Activated CD8-positive, alpha-beta memory T cell treated with anti-CD3 and anti-CD28 coated beads for 48 hours (primary cell): ENCODE measurements around the gene NPAS2.
A peak's percentile ranks its signal among the peaks of the same experiment; 100 is the strongest.

Source experiments
- DNase-seq, 3 experiments: peaks; one replicate each; pipeline ENCODE4 v3.0.0-alpha.2; 2020; ENCODE audit warnings: low read depth in 2 of 3, low spot score in 2 of 3

The NPAS2 gene

GRCh38 chr2:100819370-100820272, at the start of gene NPAS2:
NPAS2 (plus strand) TSS chr2:100820139; CDS start chr2:100904755, 84,616 bp downstream.
- peak in 1 of 3 experiments; percentile 14 for DNase-seq

- DNase-seq, result no peak
Measured at GRCh38 chr2:100771125-100771524, 48.8 kb upstream of the NPAS2 start.

GRCh38 chr2:100773538-100773937, 46.4 kb upstream of the NPAS2 start:
- no peak for DNase-seq

GRCh38 chr2:100776445-100776844, 43.5 kb upstream of the NPAS2 start:
- no peak for DNase-seq

- no peak for DNase-seq
Measured at GRCh38 chr2:100778637-100779450, 41.1 kb upstream of the NPAS2 start.

- DNase-seq, result no peak
Measured at GRCh38 chr2:100779908-100780202, 40.1 kb upstream of the NPAS2 start.

- DNase-seq, result no peak
Measured at GRCh38 chr2:100780203-100781008, 39.5 kb upstream of the NPAS2 start.

- no peak for DNase-seq
Measured at GRCh38 chr2:100781009-100781325, 39.0 kb upstream of the NPAS2 start.

- no peak for DNase-seq
Measured at GRCh38 chr2:100781523-100782379, 38.2 kb upstream of the NPAS2 start.

- DNase-seq, result no peak
Measured at GRCh38 chr2:100782380-100782878, 37.5 kb upstream of the NPAS2 start.

- no peak for DNase-seq
Measured at GRCh38 chr2:100783987-100784386, 36.0 kb upstream of the NPAS2 start.

- DNase-seq, result no peak
Measured at GRCh38 chr2:100784681-100785080, 35.3 kb upstream of the NPAS2 start.

- no peak for DNase-seq
Measured at GRCh38 chr2:100785626-100786296, 34.2 kb upstream of the NPAS2 start.

GRCh38 chr2:100786297-100786658, 33.7 kb upstream of the NPAS2 start:
- no peak for DNase-seq

- no peak for DNase-seq
Measured at GRCh38 chr2:100786985-100787384, 33.0 kb upstream of the NPAS2 start.

- no peak for DNase-seq
Measured at GRCh38 chr2:100789361-100789760, 30.6 kb upstream of the NPAS2 start.

GRCh38 chr2:100791294-100791935, 28.5 kb upstream of the NPAS2 start:
- no peak for DNase-seq

GRCh38 chr2:100791936-100792308, 28.0 kb upstream of the NPAS2 start:
- DNase-seq, result no peak

- no peak for DNase-seq
Measured at GRCh38 chr2:100793220-100793619, 26.7 kb upstream of the NPAS2 start.

- DNase-seq, result no peak
Measured at GRCh38 chr2:100793982-100794381, 26.0 kb upstream of the NPAS2 start.
